ENCODE measurements around the gene FFAR1. TPM values are rescaled to one million over a fixed set of nuclear protein-coding genes. Genes with fewer than 3 reads are reported as not detected.

Gene FFAR1
- total and polyA plus RNA-seq, 2 donors (not counting 1 experiment from before 2014, with no cell fraction given): 3.0 to 17.9 TPM

DNA sequence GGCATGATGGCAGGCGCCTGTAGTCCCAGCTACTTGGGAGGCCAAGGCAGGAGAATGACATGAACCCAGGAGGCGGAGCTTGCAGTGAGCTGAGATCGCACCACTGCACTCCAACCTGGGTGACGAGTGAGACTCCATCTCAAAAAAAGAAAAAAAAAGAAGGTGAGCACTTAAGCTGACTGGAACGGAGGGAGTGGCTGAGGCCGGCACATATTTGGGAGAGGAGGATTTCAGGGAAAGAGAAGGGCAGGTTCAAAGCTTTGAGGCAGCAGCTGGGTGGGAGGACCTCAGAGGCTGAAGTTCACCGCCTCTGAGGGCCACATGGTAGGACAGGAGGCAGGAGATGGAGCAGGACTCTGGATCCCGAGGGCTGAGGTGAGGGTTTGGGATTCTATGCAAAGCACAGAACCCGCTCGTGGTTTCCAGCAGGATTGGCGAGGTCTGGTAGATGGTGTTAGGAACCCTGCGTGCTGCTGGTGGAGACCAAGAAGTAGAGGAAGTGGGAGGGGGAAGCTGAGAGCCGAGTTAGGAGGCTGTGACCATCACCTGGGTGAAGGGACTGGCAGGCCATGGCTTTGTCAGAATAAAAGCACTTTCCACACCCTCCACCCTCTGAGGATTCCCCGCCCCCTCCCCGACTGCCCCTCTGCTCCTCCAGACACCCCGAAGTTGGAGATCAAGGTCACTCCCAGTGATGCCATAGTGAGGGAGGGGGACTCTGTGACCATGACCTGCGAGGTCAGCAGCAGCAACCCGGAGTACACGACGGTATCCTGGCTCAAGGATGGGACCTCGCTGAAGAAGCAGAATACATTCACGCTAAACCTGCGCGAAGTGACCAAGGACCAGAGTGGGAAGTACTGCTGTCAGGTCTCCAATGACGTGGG is 10.4 kb upstream of the FFAR1 start:
- ChIA-PET POLR2A (interaction anchor here (0.6 to 0.8 kb wide), 3 partner anchors 9 to 49 kb away, joined by 3 read pairs; no protein-coding TSS in a partner anchor), CTCF (interaction anchor here (1.1 to 1.4 kb wide), 2 partner anchors 11 to 18 kb away, joined by 4 read pairs; partner anchors contain the start of gene FFAR1)
- Histone ChIP-seq H4K20me1 (ENCODE audit: control insufficient read depth, insufficient read depth, low read length, poor library complexity, severe bottlenecking) (peaks cover 100% of the 10 kb centered on the region), H3K27me3 (replicated peaks in 1 of 4; ENCODE audit: control extremely low read depth in 1 of 4, control insufficient read depth in 3 of 4, insufficient read depth in 4 of 4, low read length in 3 of 4) (no peaks in the 10 kb centered on the region), H3K36me3 (replicated peaks in 1 of 2; ENCODE audit: control extremely low read depth in 1 of 2, control insufficient read depth in 1 of 2, extremely low read depth in 1 of 2, insufficient read depth in 2 of 2, low read length in 1 of 2) (peaks cover 7 to 95% of the 10 kb centered on the region in 2 experiments), H3K9ac (ENCODE audit: low read length) (no peak overlapping the region), H3K27ac (ENCODE audit: low read length in 2 of 2) (peak overlapping the region; percentile 47 to 54), H3K4me2 (replicated peaks; ENCODE audit: low read depth, low read length, poor library complexity, severe bottlenecking) (peak overlapping the region; percentile 58), H3K79me2 (ENCODE audit: control insufficient read depth, insufficient read depth, low read length) (peaks cover 86% of the 10 kb centered on the region), H2AFZ (ENCODE audit: insufficient read depth, low read depth, low read length, poor library complexity, severe bottlenecking) (no peak overlapping the region), H3K4me1 (ENCODE audit: control insufficient read depth in 2 of 2, insufficient read depth in 2 of 2, low read length in 2 of 2) (peaks cover 76 to 93% of the 10 kb centered on the region in 2 donors), H3K9me3 (ENCODE audit: control extremely low read depth in 1 of 3, control insufficient read depth in 2 of 3, insufficient read depth in 1 of 3, low read length in 2 of 3) (no peaks in the 10 kb centered on the region), H3K4me3 (ENCODE audit: control extremely low read depth in 1 of 5, extremely low read depth in 1 of 5, insufficient read depth in 1 of 5, low read depth in 2 of 5, low read length in 4 of 5) (peak overlapping the region in 1 of 5 experiments; percentile 11)
- Mint-ChIP-seq H3K27ac (peak overlapping the region; percentile 88), H3K9me3 (ENCODE audit: insufficient read depth) (no peaks in the 10 kb centered on the region), H3K27me3 (no peaks in the 10 kb centered on the region), H3K4me1 (peaks cover 81% of the 10 kb centered on the region), H3K4me3 (peak overlapping the region; percentile 47)
- DNase-seq: peak; percentile 52
- intact Hi-C loops (cut with micrococcal nuclease): no loop called here
- 88% methylated on average over 17 of the region's 25 CpGs for WGBS (ENCODE audit: insufficient coverage)
- peak; percentile 61 for ATAC-seq (ENCODE audit: low read depth)
- TF ChIP-seq, protein P1, sequence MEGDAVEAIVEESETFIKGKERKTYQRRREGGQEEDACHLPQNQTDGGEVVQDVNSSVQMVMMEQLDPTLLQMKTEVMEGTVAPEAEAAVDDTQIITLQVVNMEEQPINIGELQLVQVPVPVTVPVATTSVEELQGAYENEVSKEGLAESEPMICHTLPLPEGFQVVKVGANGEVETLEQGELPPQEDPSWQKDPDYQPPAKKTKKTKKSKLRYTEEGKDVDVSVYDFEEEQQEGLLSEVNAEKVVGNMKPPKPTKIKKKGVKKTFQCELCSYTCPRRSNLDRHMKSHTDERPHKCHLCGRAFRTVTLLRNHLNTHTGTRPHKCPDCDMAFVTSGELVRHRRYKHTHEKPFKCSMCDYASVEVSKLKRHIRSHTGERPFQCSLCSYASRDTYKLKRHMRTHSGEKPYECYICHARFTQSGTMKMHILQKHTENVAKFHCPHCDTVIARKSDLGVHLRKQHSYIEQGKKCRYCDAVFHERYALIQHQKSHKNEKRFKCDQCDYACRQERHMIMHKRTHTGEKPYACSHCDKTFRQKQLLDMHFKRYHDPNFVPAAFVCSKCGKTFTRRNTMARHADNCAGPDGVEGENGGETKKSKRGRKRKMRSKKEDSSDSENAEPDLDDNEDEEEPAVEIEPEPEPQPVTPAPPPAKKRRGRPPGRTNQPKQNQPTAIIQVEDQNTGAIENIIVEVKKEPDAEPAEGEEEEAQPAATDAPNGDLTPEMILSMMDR (IDR thresholded peaks at IDR 0.05): no peak
- no peak for TF ChIP-seq EZH2 (IDR thresholded peaks at IDR 0.05; ENCODE audit: borderline replicate concordance, insufficient read depth, low read depth, low read length, poor library complexity, severe bottlenecking)

DNA sequence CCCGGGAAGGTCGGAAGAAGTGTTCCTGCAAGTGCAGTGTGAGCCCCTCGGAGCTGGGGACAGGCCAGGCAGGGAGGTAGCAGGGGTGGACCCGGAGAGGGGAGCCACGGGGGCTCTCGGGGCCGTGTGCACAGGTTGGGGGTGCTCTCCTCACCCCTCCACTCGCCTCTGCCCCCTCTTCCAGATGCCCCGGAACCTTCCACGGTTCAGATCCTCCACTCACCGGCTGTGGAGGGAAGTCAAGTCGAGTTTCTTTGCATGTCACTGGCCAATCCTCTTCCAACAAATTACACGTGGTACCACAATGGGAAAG is 9.8 kb upstream of the FFAR1 start:
- intact Hi-C loops (cut with micrococcal nuclease): no loop called here
- Mint-ChIP-seq H3K9me3 (ENCODE audit: insufficient read depth) (no peaks in the 10 kb centered on the region), H3K27ac (peak overlapping the region; percentile 88), H3K27me3 (no peaks in the 10 kb centered on the region), H3K4me3 (no peak overlapping the region), H3K4me1 (peaks cover 78% of the 10 kb centered on the region)
- Histone ChIP-seq H3K79me2 (ENCODE audit: control insufficient read depth, insufficient read depth, low read length) (peaks cover 80% of the 10 kb centered on the region), H2AFZ (ENCODE audit: insufficient read depth, low read depth, low read length, poor library complexity, severe bottlenecking) (no peak overlapping the region), H4K20me1 (ENCODE audit: control insufficient read depth, insufficient read depth, low read length, poor library complexity, severe bottlenecking) (peaks cover 100% of the 10 kb centered on the region), H3K36me3 (replicated peaks in 1 of 2; ENCODE audit: control extremely low read depth in 1 of 2, control insufficient read depth in 1 of 2, extremely low read depth in 1 of 2, insufficient read depth in 2 of 2, low read length in 1 of 2) (peaks cover 7 to 93% of the 10 kb centered on the region in 2 experiments), H3K4me2 (replicated peaks; ENCODE audit: low read depth, low read length, poor library complexity, severe bottlenecking) (peak overlapping the region; percentile 58), H3K4me1 (ENCODE audit: control insufficient read depth in 2 of 2, insufficient read depth in 2 of 2, low read length in 2 of 2) (peaks cover 73 to 91% of the 10 kb centered on the region in 2 donors), H3K4me3 (ENCODE audit: control extremely low read depth in 1 of 5, extremely low read depth in 1 of 5, insufficient read depth in 1 of 5, low read depth in 2 of 5, low read length in 4 of 5) (no peak overlapping the region), H3K9me3 (ENCODE audit: control extremely low read depth in 1 of 3, control insufficient read depth in 2 of 3, insufficient read depth in 1 of 3, low read length in 2 of 3) (no peaks in the 10 kb centered on the region), H3K9ac (ENCODE audit: low read length) (no peak overlapping the region), H3K27me3 (replicated peaks in 1 of 4; ENCODE audit: control extremely low read depth in 1 of 4, control insufficient read depth in 3 of 4, insufficient read depth in 4 of 4, low read length in 3 of 4) (no peaks in the 10 kb centered on the region), H3K27ac (ENCODE audit: low read length in 2 of 2) (peak overlapping the region; percentile 16 to 54)
- ChIA-PET CTCF (interaction anchor here (1.4 kb wide), 1 partner anchor 10 kb away, joined by 4 read pairs; the partner anchor contains the start of gene FFAR1), POLR2A (no interaction called here)
- ATAC-seq (ENCODE audit: low read depth) (no peak), DNase-seq (no peak)
- no peak for TF ChIP-seq EZH2 (IDR thresholded peaks at IDR 0.05; ENCODE audit: borderline replicate concordance, insufficient read depth, low read depth, low read length, poor library complexity, severe bottlenecking)
- TF ChIP-seq, protein P1 (IDR thresholded peaks at IDR 0.05): no peak
- 92% methylated on average over 7 of the region's 13 CpGs for WGBS (ENCODE audit: insufficient coverage)
